Inflammatory macrophage treated with lipopolysaccharide for 4 hours (primary cell): ENCODE data around the gene FLCN.

ENCODE experiments used
- DNase-seq: peaks from one replicate; pipeline ENCODE4 v3.0.0-alpha.2; 2020

The FLCN gene

GRCh38 chr17:17182598-17183136 lies 54.3 kb downstream of the FLCN start:
- no peak for DNase-seq

GRCh38 chr17:17181666-17182597 lies 55.0 kb downstream of the FLCN start:
- no peak for DNase-seq

- DNase-seq, result no peak
Measured at GRCh38 chr17:17180741-17181525, 56.0 kb downstream of the FLCN start.

GRCh38 chr17:17180141-17180603 lies 56.8 kb downstream of the FLCN start:
- no peak for DNase-seq

GRCh38 chr17:17179371-17179827 lies 57.6 kb downstream of the FLCN start:
- DNase-seq, result no peak

- no peak for DNase-seq
Measured at GRCh38 chr17:17177176-17177575, 59.8 kb downstream of the FLCN start.

- no peak for DNase-seq
Measured at GRCh38 chr17:17176341-17176740, 60.6 kb downstream of the FLCN start.

GRCh38 chr17:17175917-17176316 lies 61.1 kb downstream of the FLCN start:
- no peak for DNase-seq

- DNase-seq, result no peak
Measured at GRCh38 chr17:17175340-17175739, 61.6 kb downstream of the FLCN start.

- no peak for DNase-seq
Measured at GRCh38 chr17:17173921-17174320, 63.0 kb downstream of the FLCN start.

GRCh38 chr17:17172990-17173389 lies 64.0 kb downstream of the FLCN start:
- no peak for DNase-seq

GRCh38 chr17:17172001-17172939 lies 64.7 kb downstream of the FLCN start:
- DNase-seq, result no peak

- DNase-seq, result no peak
Measured at GRCh38 chr17:17171186-17171585, 65.8 kb downstream of the FLCN start.

GRCh38 chr17:17170346-17170985 lies 66.5 kb downstream of the FLCN start:
- DNase-seq, result no peak

- no peak for DNase-seq
Measured at GRCh38 chr17:17169396-17169795, 67.6 kb downstream of the FLCN start.

- DNase-seq, result no peak
Measured at GRCh38 chr17:17168401-17168800, 68.6 kb downstream of the FLCN start.

GRCh38 chr17:17167986-17168385 lies 69.0 kb downstream of the FLCN start:
- no peak for DNase-seq

GRCh38 chr17:17167356-17167755 lies 69.6 kb downstream of the FLCN start:
- no peak for DNase-seq

- no peak for DNase-seq
Measured at GRCh38 chr17:17166446-17166845, 70.5 kb downstream of the FLCN start.

GRCh38 chr17:17165666-17166308 lies 71.2 kb downstream of the FLCN start:
- DNase-seq, result no peak

GRCh38 chr17:17164676-17165075 lies 72.3 kb downstream of the FLCN start:
- DNase-seq, result no peak
